Measurements from ENCODE around the gene ZMIZ2.
"Not testable (repeated sequence)": the region's sequence is repeated elsewhere in the genome, so short reads cannot be mapped to it uniquely, and the experiment has no call there.

ZMIZ2 gene

GRCh38 chr7:44727158-44727936 lies 21.3 kb upstream of the ZMIZ2 start:
- no peak for DNase-seq (ENCODE audit: low read depth)

DNA sequence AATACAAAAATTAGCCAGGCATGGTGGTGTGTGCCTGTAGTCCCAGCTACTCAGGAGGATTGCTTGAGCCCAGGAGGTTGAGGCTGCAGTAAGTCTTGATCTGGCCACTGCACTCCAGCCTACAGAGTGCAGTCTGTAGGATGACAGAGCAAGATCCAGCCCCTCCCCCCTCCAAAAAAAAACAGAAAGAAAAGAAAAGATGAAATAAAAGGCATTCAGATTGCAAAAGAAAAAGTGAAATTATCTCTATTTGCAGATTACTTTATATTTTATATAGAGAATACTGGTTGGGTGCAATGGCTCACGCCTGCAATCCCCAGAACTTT lies 20.7 kb upstream of the ZMIZ2 start:
- no peak for DNase-seq (ENCODE audit: low read depth)

DNA sequence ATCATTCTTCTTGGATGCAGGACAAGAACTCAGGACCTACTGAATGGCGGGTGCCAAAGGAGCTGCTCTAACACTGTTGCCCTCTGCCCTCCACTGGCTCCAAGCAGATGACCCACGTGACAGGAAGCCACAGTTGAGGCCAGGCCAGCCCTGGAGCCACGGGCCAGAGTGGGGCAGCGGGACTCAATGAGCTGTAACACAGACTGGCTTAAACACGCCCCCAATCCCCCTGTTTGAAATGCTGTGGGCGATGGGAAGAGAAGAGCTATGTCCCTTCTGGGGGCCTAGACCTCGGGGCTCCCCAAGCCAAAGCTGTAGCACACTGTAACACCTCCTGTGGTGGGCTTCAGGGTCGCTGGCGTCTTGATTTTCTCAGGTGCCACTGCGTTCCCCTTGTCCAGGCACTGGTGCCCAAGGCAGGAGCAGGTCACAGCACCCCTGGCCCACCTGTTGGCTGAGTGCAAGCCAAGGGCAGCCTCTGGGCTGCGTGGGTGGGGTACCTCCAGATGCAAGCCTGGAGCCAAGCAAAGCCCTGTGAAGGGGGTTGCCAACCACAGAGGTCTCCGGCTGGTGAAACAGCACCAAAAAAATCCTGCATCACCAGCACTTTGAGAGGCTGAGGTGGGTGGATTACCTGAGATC lies 18.6 kb upstream of the ZMIZ2 start:
- DNase-seq (ENCODE audit: low read depth): no peak

DNA sequence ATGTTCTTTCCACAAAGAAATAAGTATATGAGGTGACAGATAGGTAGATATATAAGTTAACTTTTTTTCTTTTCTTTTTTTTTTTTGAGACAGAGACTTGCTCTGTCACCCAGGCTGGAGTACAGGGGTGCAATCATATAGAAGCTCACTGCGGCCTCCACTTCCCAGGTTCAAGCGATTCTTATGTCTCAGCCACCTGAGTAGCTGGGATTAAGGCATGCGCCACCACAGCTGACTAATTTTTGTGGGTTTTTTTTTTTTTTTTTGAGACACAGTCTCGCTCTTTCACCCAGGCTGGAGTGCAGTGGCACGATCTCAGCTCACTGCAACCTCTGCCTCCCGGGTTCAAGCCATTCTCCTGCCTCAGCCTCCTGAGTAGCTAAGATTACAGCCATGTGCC lies 15.7 kb upstream of the ZMIZ2 start:
- DNase-seq (ENCODE audit: low read depth): not testable (repeated sequence)

- no peak for DNase-seq (ENCODE audit: low read depth)
Observed at GRCh38 chr7:44733708-44734481, 14.8 kb upstream of the ZMIZ2 start.

GRCh38 chr7:44735403-44736165 lies 13.1 kb upstream of the ZMIZ2 start:
- DNase-seq (ENCODE audit: low read depth): no peak

- DNase-seq (ENCODE audit: low read depth): no peak
Observed at GRCh38 chr7:44736896-44737295, 11.8 kb upstream of the ZMIZ2 start.

DNA sequence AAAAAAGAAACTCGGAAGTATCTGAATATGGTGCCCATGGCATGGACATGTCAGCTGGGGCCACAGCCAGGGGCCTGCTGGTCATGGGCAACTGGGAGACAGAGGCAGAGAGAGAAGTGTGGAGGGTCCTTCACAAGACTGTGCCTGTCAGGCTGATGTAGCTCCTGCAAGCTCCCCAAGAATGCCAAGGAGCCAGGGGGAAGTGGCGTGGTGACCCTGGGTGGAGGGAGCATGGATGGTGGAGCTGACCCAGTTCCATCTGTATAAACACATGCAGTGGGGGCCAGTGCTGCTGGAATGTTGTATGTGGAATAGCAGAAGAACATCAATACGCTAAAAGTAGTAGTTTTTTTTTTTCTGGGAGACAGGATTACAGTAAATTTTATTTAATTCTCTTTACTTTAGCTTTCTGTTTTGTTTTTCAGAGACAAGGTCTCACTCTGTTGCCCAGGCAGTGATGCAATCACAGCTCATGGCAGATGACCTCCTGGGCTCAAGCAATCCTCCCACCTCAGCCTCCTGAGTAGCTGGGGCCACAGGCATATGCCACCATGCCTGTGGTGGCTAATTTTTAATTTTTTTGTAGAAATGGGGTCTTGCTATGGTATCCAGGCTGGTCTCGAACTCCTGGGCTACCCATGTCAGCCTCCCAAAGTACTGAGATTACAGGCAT lies 10.5 kb upstream of the ZMIZ2 start:
- DNase-seq (ENCODE audit: low read depth): no peak

- no peak for DNase-seq (ENCODE audit: low read depth)
Observed at GRCh38 chr7:44738876-44739665, 9.6 kb upstream of the ZMIZ2 start.

DNA sequence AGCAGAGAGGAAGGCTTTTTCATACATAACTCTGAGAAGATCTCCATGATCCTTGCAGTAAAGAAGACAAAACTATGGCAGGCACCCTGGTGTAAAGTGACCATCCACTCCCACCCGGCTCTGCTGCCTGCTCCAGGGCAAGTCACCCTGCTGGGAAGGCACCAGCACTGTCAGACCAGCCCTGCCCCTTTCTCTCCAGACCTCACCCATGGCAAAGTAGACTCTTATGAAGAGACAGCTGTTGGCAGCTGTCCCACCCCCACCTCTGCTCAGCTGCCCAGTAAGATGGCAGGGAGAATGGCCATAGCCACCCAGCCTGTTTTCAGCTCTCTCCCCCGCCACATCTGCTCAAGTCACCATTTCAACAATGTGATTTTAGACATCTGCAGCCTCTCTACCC lies 8.6 kb upstream of the ZMIZ2 start:
- DNase-seq (ENCODE audit: low read depth): no peak

GRCh38 chr7:44743750-44744149 lies 4.9 kb upstream of the ZMIZ2 start:
- no peak for DNase-seq (ENCODE audit: low read depth)

GRCh38 chr7:44748948-44749731 lies 493 bp downstream of the ZMIZ2 start:
- peak; percentile 7 for DNase-seq (ENCODE audit: low read depth)

DNA sequence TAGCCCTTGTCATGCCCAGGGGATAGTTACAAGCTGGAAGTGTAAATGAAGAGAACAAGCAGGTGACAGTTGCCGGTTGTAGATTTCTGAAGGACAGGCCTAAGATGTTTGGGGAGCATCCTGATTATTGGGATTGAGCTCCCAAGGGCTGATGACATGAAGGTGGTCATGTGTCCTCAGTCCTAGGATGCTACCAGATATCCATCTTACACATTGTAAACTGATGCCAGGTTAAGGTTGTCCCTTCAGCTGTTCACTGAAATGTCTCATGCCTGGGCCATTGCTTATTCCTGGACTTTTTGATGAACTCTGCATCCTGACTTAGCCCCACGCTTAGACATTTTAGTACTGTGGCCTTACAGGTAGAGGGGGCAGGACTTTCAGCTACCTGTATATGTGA lies 1.3 kb downstream of the ZMIZ2 start:
- DNase-seq (ENCODE audit: low read depth): no peak

- no peak for DNase-seq (ENCODE audit: low read depth)
Observed at GRCh38 chr7:44750424-44750823, 1.8 kb downstream of the ZMIZ2 start.

GRCh38 chr7:44750921-44751571 lies 2.4 kb downstream of the ZMIZ2 start:
- DNase-seq (ENCODE audit: low read depth): peak; percentile 43

GRCh38 chr7:44752822-44753221 lies 4.2 kb downstream of the ZMIZ2 start:
- no peak for DNase-seq (ENCODE audit: low read depth)

- DNase-seq (ENCODE audit: low read depth): no peak
Observed at GRCh38 chr7:44754802-44755697, 6.4 kb downstream of the ZMIZ2 start.

Measured in T follicular helper cell (primary cell).